Karpas-422 (cell line): Measurements from ENCODE around the gene HMCN2. TPM values are rescaled to one million over a fixed set of nuclear protein-coding genes. Genes with fewer than 3 reads are reported as not detected.

Experiments used
- DNase-seq: peaks from one replicate; pipeline ENCODE4 v3.0.0-alpha.2; 2015
- H2AFZ ChIP-seq: fragments of 200-600 bp; sonication (generic); 2 replicates; pipeline ENCODE4 v1.6.1; 2014; ENCODE audit warnings: antibody characterized with exemption, low read length, mixed read lengths
- H3K27ac ChIP-seq: fragments of 200-600 bp; sonication (generic); 2 replicates; pipeline ENCODE4 v1.5.1; 2014; ENCODE audit warnings: mild to moderate bottlenecking, low read length, moderate library complexity
- H3K27me3 ChIP-seq: fragments of 200-600 bp; sonication (generic); 2 replicates; pipeline ENCODE4 v1.6.1; 2014; ENCODE audit warnings: low read length, mixed read lengths
- H3K36me3 ChIP-seq: fragments of 200-600 bp; sonication (generic); 2 replicates; pipeline ENCODE4 v1.6.1; 2014; ENCODE audit warnings: low read length, mixed read lengths; ENCODE audit not compliant: insufficient read depth
- H3K4me1 ChIP-seq: fragments of 200-600 bp; sonication (generic); 2 replicates; pipeline ENCODE4 v1.6.1; 2014; ENCODE audit warnings: mild to moderate bottlenecking, low read length, mixed read lengths
- H3K4me2 ChIP-seq: fragments of 200-600 bp; sonication (generic); 2 replicates; pipeline ENCODE4 v1.6.1; 2014; ENCODE audit warnings: low read length, low read depth, mild to moderate bottlenecking; ENCODE audit not compliant: poor library complexity, severe bottlenecking
- H3K4me3 ChIP-seq: fragments of 200-600 bp; sonication (generic); 2 replicates; pipeline ENCODE4 v1.5.1; 2014; ENCODE audit warnings: mild to moderate bottlenecking, antibody characterized with exemption, low read length, mixed read lengths
- H3K79me2 ChIP-seq: fragments of 200-600 bp; sonication (generic); 2 replicates; pipeline ENCODE4 v1.6.1; 2014; ENCODE audit warnings: mild to moderate bottlenecking, low read length, mixed read lengths
- H3K9ac ChIP-seq: fragments of 200-600 bp; sonication (generic); 2 replicates; pipeline ENCODE4 v1.6.0; 2014; ENCODE audit warnings: low read length
- H3K9me2 ChIP-seq: fragments of 200-600 bp; sonication (generic), shearing (Covaris generic); replicated peaks from 2 replicates; pipeline ENCODE4 v1.6.0; 2014; ENCODE audit warnings: mild to moderate bottlenecking, low read length, moderate library complexity; ENCODE audit not compliant: insufficient read depth
- H3K9me3 ChIP-seq: fragments of 300-700, 200-600 bp; sonication (generic); 2 replicates; pipeline ENCODE4 v1.6.1; 2014; ENCODE audit warnings: low read length, mixed read lengths
- H4K20me1 ChIP-seq: fragments of 200-600 bp; sonication (generic); 2 replicates; pipeline ENCODE4 v1.6.1; 2014; ENCODE audit warnings: mild to moderate bottlenecking, antibody characterized with exemption, low read length, low read depth; ENCODE audit not compliant: insufficient read depth
- total RNA-seq: library from RNA; depleted of rRNA; stranded (reverse); fragments of >200 nt; shearing (Covaris generic); gene quantifications from 2 replicates; pipeline ENCODE4 v1.2.3, GENCODE V29; 2014; ENCODE audit warnings: low replicate concordance

The HMCN2 gene
- total RNA-seq, 1 experiment from 2014 or later: not detected

DNA sequence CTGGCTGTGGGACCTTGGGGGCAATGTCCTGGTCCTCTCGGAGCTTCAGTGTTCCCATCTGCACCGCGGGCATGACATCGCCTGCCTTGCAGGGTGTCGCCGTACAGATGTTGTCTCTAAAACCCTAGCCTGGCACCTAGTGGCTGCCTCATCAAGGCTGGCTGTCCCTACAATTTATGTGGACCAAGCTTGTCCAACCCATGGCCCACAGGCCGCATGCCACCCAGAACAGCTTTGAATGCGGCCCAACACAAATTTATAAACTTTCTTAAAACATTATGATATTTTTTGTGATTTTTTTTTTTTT is 160.9 kb downstream of the HMCN2 start:
- H3K9ac ChIP-seq: no peak overlapping the region
- no peak overlapping the region for H3K4me2 ChIP-seq
- no peak overlapping the region for H3K4me3 ChIP-seq
- H3K27me3 ChIP-seq: no peaks in the 10 kb centered on the region
- H3K36me3 ChIP-seq: no peaks in the 10 kb centered on the region
- no peak for DNase-seq
- no peaks in the 10 kb centered on the region for H3K9me2 ChIP-seq
- H3K79me2 ChIP-seq: no peaks in the 10 kb centered on the region
- H3K9me3 ChIP-seq: no peaks in the 10 kb centered on the region
- no peaks in the 10 kb centered on the region for H4K20me1 ChIP-seq
- no peaks in the 10 kb centered on the region for H3K4me1 ChIP-seq
- no peak overlapping the region for H2AFZ ChIP-seq
- no peak overlapping the region for H3K27ac ChIP-seq

DNA sequence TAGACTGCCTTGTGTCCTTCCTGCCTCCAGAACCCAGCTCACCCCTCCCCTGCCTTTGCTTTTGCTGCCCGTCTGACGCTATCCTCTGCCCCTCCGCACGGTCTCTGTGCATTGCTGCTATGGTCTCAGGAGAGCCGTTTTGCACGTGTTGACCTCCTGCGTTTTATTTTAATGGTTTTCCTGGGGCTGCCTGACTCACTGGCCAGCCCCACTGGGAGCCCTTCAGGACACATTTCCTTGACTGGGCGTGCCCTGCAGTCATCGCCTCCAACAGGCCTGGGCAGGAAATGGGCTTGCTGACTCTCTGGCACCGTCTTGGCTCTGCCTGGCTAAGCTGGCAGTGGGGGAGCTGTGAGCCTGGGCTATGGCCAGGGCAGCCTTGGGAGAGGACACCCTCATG is 161.3 kb downstream of the HMCN2 start:
- Histone ChIP-seq H4K20me1 (no peaks in the 10 kb centered on the region), H3K4me2 (no peak overlapping the region), H3K9ac (no peak overlapping the region), H3K9me3 (no peaks in the 10 kb centered on the region), H3K27ac (no peak overlapping the region), H3K36me3 (no peaks in the 10 kb centered on the region), H3K79me2 (no peaks in the 10 kb centered on the region), H2AFZ (no peak overlapping the region), H3K4me3 (no peak overlapping the region), H3K4me1 (no peaks in the 10 kb centered on the region), H3K27me3 (no peaks in the 10 kb centered on the region), H3K9me2 (no peaks in the 10 kb centered on the region)
- no peak for DNase-seq

DNA sequence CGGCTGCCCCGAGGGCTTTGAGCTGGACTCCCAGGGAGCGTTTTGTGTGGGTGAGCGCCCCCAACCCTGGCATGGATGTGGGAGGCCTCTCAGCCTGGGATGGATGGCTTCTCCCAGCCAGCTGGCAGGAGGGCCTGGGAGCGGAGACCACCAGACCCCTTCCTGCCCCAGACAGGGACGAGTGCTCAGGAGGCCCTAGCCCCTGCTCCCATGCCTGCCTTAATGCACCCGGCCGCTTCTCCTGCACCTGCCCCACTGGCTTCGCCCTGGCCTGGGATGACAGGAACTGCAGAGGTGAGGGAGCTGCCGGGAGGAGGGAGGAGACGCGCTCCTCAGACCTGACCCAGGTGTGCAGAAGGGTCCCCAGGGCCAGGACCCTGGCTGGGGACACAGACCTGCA is 161.8 kb downstream of the HMCN2 start:
- Histone ChIP-seq H3K9me3 (no peaks in the 10 kb centered on the region), H3K4me2 (no peak overlapping the region), H3K9me2 (no peaks in the 10 kb centered on the region), H3K27ac (no peak overlapping the region), H4K20me1 (no peaks in the 10 kb centered on the region), H3K4me1 (no peaks in the 10 kb centered on the region), H3K79me2 (no peaks in the 10 kb centered on the region), H2AFZ (no peak overlapping the region), H3K4me3 (no peak overlapping the region), H3K9ac (no peak overlapping the region), H3K27me3 (no peaks in the 10 kb centered on the region), H3K36me3 (no peaks in the 10 kb centered on the region)
- no peak for DNase-seq

DNA sequence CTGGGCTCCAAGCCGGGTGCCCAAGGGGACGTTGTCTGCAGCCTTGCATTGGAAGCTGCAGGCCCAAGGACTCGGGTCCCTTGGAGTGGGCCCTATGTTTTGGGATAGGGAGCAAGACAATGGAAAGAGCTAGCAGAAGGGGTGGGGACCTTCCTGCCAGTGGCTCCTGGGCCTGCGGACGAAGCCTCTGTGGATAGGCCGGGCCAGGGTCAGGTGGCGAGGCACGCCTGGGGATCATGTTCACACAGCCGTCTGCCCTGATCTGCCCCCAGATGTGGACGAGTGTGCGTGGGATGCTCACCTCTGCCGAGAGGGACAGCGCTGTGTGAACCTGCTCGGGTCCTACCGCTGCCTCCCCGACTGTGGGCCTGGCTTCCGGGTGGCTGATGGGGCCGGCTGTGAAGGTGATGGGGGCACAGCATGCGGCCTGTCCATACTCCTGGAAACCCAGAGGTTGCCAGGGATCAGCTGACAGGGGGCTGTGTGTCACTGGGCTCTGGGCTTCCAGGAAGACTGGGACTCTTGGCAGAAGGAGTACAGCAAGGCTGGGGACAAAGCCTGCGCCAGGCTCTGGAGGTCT is 162.6 kb downstream of the HMCN2 start:
- Histone ChIP-seq H3K4me1 (no peaks in the 10 kb centered on the region), H3K9me2 (no peaks in the 10 kb centered on the region), H3K79me2 (no peaks in the 10 kb centered on the region), H4K20me1 (no peaks in the 10 kb centered on the region), H3K27me3 (no peaks in the 10 kb centered on the region), H2AFZ (no peak overlapping the region), H3K4me2 (no peak overlapping the region), H3K4me3 (no peak overlapping the region), H3K27ac (no peak overlapping the region), H3K9me3 (no peaks in the 10 kb centered on the region), H3K36me3 (no peaks in the 10 kb centered on the region), H3K9ac (no peak overlapping the region)
- DNase-seq: no peak

DNA sequence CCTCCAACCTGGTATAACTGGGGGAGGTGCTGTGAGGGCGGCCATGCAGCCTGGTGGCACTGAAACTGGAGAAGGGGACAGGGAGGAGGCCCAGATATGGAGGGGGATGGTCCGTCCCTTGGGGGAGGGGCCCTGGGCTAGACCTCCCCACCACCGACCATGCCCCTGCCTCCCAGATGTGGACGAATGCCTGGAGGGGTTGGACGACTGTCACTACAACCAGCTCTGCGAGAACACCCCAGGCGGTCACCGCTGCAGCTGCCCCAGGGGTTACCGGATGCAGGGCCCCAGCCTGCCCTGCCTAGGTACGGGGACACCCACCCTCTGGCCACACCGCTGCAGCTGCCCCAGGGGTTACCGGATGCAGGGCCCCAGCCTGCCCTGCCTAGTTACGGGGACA is 163.8 kb downstream of the HMCN2 start:
- no peaks in the 10 kb centered on the region for H3K9me3 ChIP-seq
- no peak overlapping the region for H3K4me3 ChIP-seq
- no peak overlapping the region for H3K4me2 ChIP-seq
- DNase-seq: no peak
- no peak overlapping the region for H3K9ac ChIP-seq
- H3K36me3 ChIP-seq: no peaks in the 10 kb centered on the region
- no peak overlapping the region for H2AFZ ChIP-seq
- no peaks in the 10 kb centered on the region for H4K20me1 ChIP-seq
- no peaks in the 10 kb centered on the region for H3K27me3 ChIP-seq
- H3K79me2 ChIP-seq: no peaks in the 10 kb centered on the region
- H3K4me1 ChIP-seq: no peaks in the 10 kb centered on the region
- H3K27ac ChIP-seq: no peak overlapping the region
- H3K9me2 ChIP-seq: no peaks in the 10 kb centered on the region

DNA sequence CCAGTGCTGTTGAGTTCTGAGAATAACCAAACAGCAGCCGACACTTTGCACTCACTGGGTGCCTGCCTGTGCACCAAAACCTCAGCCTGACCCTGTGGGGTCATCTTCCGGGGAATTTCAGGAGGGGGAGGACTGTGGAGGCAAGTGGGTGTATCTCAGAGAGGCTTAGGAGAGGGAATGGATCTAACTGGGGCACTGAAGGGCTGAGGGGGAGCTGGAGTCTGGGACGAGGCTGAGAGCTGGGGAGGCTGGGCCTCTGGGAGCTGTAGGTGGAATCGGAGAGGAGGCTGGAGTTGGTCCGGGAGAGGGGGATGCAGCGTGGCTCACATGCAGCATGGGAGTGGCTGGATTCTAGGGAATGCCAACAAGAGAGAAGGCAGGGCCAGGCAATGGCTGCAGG is 164.3 kb downstream of the HMCN2 start:
- no peak for DNase-seq
- no peak overlapping the region for H2AFZ ChIP-seq

DNA sequence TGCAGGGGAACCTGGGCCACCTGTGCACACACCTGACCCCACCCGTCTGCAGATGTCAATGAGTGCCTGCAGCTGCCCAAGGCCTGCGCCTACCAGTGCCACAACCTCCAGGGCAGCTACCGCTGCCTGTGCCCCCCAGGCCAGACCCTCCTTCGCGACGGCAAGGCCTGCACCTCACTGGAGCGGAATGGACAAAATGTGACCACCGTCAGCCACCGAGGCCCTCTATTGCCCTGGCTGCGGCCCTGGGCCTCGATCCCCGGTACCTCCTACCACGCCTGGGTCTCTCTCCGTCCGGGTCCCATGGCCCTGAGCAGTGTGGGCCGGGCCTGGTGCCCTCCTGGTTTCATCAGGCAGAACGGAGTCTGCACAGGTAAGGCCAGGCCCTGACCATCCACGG is 164.7 kb downstream of the HMCN2 start:
- Histone ChIP-seq H2AFZ (no peak overlapping the region), H3K27me3 (no peaks in the 10 kb centered on the region), H4K20me1 (no peaks in the 10 kb centered on the region), H3K9me2 (no peaks in the 10 kb centered on the region), H3K36me3 (no peaks in the 10 kb centered on the region), H3K4me1 (no peaks in the 10 kb centered on the region), H3K79me2 (no peaks in the 10 kb centered on the region), H3K4me2 (no peak overlapping the region), H3K9ac (no peak overlapping the region), H3K4me3 (no peak overlapping the region), H3K9me3 (no peaks in the 10 kb centered on the region), H3K27ac (no peak overlapping the region)
- DNase-seq: no peak

More for the DNA sequence above, 164.3 kb downstream of the HMCN2 start:
- H3K4me3 ChIP-seq: no peak overlapping the region
- no peaks in the 10 kb centered on the region for H3K79me2 ChIP-seq
- no peak overlapping the region for H3K9ac ChIP-seq
- H4K20me1 ChIP-seq: no peaks in the 10 kb centered on the region
- H3K27ac ChIP-seq: no peak overlapping the region
- H3K4me1 ChIP-seq: no peaks in the 10 kb centered on the region
- H3K4me2 ChIP-seq: no peak overlapping the region
- no peaks in the 10 kb centered on the region for H3K9me3 ChIP-seq
- H3K36me3 ChIP-seq: no peaks in the 10 kb centered on the region
- no peaks in the 10 kb centered on the region for H3K27me3 ChIP-seq
- no peaks in the 10 kb centered on the region for H3K9me2 ChIP-seq

DNA sequence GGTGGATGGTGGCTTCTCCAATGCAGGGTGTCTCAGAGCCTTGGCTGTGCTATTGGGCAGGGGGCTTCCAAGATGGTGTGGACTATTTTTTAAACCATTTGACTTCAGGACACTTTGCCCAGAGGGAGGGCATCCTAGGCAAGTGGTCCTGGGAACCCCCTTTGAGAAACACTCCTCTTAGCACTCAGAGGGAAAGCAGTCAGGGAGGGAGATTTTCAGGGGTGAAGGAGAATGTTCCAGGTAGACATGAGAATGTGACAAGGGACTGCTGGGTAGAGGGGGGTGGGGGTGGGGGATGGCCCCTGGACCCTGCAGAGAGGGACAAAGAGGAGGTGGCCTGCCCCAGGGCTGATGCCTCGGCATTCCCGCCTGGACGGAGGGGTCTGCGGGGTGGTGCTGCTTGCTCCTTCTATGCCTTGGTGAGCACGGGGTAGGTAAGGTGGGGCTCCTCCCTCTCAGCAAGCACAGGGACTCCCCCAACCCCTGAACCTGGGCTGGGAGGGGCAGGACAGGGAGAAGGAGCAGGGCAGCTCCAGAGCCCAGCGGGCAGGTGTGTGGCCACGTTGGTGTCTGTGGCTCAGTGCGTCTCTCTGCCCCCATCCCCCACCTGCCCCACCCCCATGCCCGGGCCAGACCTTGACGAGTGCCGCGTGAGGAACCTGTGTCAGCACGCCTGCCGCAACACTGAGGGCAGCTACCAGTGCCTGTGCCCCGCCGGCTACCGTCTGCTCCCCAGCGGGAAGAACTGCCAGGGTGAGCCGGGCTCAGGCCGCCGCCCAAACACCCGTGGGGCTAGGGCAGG is 165.4 kb downstream of the HMCN2 start:
- H2AFZ ChIP-seq: no peak overlapping the region
- no peaks in the 10 kb centered on the region for H3K9me3 ChIP-seq
- no peaks in the 10 kb centered on the region for H3K36me3 ChIP-seq
- no peak overlapping the region for H3K4me2 ChIP-seq
- H3K79me2 ChIP-seq: no peaks in the 10 kb centered on the region
- H3K27ac ChIP-seq: no peak overlapping the region
- H3K4me3 ChIP-seq: no peak overlapping the region
- no peak overlapping the region for H3K9ac ChIP-seq
- DNase-seq: no peak
- no peaks in the 10 kb centered on the region for H3K4me1 ChIP-seq
- H3K9me2 ChIP-seq: no peaks in the 10 kb centered on the region
- H4K20me1 ChIP-seq: no peaks in the 10 kb centered on the region
- no peaks in the 10 kb centered on the region for H3K27me3 ChIP-seq
